GM10266 (cell line): ENCODE results near the gene PATL2.
"Not testable (repeated sequence)": the region's sequence is repeated elsewhere in the genome, so short reads cannot be mapped to it uniquely, and the experiment has no call there.

Experiments
- DNase-seq: peaks from one replicate; pipeline ENCODE4 v3.0.0; 2012; ENCODE audit errors: extremely low spot score
- TF ChIP-seq, protein P1 (sequence below): IDR thresholded peaks from 2 replicates; pipeline ENCODE4 v1.5.1; 2012; ENCODE audit warnings: mild to moderate bottlenecking, low read depth; ENCODE audit not compliant: control insufficient read depth, insufficient read depth; ENCODE audit errors: missing control alignments

The PATL2 gene

DNA sequence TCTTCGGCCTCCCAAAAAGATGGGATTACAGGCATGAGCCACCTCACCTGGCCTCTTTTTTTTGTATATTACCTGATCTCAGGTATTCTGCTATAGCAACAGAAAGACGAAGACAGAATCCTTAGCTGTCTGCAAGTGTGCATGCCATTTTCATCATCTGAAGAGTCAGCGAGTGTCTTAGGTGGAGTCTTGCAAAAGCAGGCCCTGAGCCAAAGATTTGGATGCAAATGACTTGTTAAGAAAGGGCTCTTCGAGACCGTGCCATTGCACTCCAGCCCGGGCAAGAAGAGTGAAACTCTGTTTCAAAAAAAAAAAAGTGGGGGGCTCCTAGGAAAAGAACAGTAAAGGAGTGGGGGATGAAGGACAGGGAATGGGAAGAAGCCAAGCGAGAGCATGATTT lies 15.0 kb upstream of the PATL2 start:
- no peak for DNase-seq
- TF ChIP-seq, protein P1, sequence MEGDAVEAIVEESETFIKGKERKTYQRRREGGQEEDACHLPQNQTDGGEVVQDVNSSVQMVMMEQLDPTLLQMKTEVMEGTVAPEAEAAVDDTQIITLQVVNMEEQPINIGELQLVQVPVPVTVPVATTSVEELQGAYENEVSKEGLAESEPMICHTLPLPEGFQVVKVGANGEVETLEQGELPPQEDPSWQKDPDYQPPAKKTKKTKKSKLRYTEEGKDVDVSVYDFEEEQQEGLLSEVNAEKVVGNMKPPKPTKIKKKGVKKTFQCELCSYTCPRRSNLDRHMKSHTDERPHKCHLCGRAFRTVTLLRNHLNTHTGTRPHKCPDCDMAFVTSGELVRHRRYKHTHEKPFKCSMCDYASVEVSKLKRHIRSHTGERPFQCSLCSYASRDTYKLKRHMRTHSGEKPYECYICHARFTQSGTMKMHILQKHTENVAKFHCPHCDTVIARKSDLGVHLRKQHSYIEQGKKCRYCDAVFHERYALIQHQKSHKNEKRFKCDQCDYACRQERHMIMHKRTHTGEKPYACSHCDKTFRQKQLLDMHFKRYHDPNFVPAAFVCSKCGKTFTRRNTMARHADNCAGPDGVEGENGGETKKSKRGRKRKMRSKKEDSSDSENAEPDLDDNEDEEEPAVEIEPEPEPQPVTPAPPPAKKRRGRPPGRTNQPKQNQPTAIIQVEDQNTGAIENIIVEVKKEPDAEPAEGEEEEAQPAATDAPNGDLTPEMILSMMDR: no peak

DNA sequence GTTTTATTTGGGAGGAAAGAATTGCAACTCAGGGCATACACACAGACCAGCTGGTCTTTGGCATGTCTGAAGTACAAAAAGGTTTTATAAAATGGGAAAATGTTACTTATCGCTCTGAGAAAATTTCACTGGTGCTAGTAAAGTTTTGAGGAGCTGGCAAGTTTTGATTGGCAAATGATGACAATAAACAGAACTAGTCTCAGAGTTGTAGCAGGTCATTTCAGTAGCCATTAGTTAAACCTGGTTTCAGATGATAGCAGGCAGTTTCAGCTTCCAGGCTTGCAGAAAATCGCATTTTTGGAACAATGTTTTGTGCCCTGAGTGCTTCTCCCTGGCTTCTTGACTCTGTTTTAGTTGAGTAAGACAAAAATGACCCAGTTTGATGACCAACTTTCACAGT lies 10.9 kb upstream of the PATL2 start:
- TF ChIP-seq, protein P1: no peak
- no peak for DNase-seq

DNA sequence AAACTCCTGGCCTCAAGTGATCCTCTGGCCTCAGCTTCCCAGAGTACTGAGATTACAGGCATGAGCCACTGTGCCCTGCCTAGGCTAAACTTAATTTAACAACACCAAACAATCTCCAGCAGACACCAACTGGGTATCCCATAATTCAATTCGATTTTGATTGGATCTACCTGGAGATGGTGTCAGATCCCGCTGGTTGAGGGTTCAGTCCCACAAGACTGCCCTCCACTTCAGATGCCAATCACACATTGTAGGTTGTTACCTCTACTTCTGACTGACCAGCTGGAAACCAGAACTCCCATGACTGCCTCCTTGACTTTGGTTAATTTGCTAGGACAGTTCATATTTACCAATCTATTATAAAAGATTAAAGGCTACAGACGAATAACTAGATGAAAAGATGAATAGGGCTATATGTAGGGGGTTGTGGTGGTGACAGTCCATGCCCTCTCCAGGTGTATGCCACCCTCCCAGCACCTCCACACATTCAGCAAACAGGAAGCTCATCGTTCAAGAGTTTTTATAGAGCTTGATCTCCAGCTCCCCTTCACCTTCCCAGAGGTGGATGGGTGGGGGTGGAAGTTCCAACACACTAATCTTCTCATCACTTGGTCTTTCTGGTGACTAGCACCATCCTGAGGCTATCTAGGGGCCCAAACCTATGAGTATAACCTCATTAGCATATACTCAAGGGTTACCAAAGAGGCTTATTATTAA lies 9.5 kb upstream of the PATL2 start:
- TF ChIP-seq, protein P1: no peak
- DNase-seq: no peak

DNA sequence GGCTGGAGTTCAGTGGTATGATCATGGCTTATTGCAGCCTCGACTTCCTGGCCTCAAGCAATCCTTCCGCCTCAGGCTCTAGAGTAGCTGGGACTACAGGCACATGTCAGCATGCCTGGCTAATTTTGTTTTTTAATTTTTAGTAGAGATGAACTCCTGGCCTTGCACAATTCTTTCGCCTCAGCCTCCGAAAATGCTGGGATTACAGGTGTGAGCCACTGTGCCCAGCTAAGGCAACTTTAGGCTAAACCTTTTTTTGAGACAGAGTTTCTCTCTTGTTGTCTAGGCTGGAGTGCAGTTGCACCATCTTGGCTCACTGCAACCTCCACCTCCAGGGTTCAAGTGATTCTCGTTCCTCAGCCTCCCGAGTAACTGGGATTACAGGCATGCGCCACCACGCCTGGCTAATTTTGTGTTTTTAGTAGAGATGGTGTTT lies 8.9 kb upstream of the PATL2 start:
- DNase-seq: not testable (repeated sequence)

DNA sequence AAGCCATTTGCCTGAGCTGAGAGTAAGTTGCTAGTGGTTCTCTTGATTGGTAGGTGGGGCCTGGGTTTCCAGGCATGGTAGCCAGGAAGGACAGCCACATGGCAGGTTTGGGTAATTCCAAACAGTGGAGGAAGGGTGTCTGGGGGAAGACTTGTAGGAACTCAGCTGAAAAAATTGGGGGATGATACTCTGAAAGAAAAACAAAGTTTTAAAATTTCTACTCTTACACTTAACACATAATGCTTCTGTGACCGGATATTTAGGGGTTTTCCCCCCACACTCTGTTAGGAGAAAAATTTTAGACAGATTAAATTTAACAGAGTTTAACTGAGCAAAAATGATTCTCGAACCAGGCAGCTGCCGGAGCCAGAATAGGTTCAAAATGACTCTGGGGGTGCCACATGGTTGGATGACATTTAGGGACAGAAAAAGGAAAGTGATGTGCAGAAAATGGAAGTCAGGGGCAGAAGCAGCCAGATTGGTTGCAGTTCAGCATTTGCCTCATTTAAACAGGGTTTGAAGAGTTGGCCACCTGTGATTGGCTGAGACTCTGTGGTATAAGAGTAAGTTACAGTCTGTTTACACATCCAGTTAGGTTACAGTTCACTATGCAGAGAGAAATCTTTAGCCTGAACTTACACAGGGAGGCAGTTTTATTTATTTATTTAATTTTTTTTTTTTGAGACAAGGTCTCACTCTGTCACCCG lies 8.3 kb upstream of the PATL2 start:
- peak; percentile 36 for DNase-seq
- TF ChIP-seq, protein P1: no peak

DNA sequence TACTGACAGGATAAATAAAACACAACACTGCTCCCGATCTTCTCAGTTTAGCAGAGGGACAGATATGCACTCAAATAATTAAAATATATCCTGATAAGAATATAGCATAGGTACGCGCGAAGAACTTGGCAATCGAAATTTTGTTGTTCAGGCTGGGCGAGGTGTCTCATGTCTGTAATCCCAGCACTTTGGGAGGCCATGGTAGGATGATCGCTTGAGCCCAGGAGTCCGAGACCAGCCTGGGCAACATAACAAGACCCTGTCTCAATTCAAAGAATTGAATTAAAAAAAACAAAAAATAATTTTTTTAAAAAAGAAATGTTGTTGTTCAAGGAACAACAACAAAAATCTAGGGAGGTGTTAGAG lies 7.8 kb upstream of the PATL2 start:
- TF ChIP-seq, protein P1: no peak
- no peak for DNase-seq

DNA sequence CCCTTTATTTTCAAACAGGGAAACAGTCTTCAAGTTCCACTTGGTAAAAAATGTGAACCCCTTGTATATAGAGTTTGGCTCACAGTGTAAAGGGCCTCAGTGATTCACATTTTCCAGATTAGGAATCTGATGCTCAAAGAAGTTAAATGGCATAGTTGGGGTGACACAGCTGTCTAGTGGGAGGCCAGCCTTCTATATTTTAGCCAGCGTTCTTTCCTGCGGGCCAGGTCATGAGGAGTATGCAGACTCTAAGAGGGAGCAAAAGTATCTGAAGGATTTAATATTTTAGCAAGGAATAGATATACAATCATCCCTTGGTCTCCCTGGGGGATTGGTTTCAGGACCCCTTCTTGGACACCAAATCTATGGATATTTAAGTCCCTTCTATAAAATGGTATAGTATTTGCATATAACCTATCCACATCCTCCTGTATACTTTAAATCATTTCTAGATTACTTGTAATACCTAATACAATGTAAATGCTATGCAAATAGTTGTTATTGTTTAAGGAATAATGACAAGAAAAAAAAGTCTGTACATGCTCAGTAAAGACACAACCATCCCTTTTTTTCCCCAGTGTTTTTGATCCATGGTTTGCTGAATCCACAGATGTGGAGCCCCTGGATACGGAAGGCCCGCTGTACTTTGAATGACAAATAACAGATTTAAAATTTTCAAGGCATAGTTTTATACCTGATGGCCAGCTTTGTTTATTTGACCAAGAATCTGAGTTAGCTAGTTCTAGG lies 7.2 kb upstream of the PATL2 start:
- no peak for DNase-seq
- TF ChIP-seq, protein P1: no peak
